Chondrocyte (in vitro differentiated cells): ENCODE measurements around the gene TPRG1. TPM values are rescaled to one million over a fixed set of nuclear protein-coding genes. Genes with fewer than 3 reads are reported as not detected.

Source experiments
- DNase-seq: peaks from one replicate; pipeline ENCODE4 v3.0.0; 2021; ENCODE audit warnings: mixed read lengths, low spot score
- H3K27ac Mint-ChIP-seq: one replicate; pipeline ENCODE4 v1.8.0; 2021; ENCODE audit warnings: mild to moderate bottlenecking, moderate library complexity, mixed read lengths; ENCODE audit not compliant: unreplicated experiment
- H3K27me3 Mint-ChIP-seq: 2 replicates; pipeline ENCODE4 v1.8.0; 2021; ENCODE audit warnings: low read depth, mixed read lengths
- H3K36me3 Mint-ChIP-seq: 2 replicates; pipeline ENCODE4 v1.8.0; 2021; ENCODE audit warnings: low read depth, mixed read lengths
- H3K4me1 Mint-ChIP-seq: 2 replicates; pipeline ENCODE4 v1.8.0; 2021; ENCODE audit warnings: low read depth, mild to moderate bottlenecking, mixed read lengths
- H3K4me3 Mint-ChIP-seq: one replicate; pipeline ENCODE4 v1.8.0; 2021; ENCODE audit warnings: mild to moderate bottlenecking, moderate library complexity, mixed read lengths; ENCODE audit not compliant: unreplicated experiment
- H3K9me3 Mint-ChIP-seq: 2 replicates; pipeline ENCODE4 v1.8.0; 2021; ENCODE audit warnings: low read depth, mixed read lengths
- CTCF ChIP-seq: fragments of 200-600 bp; sonication (generic); IDR thresholded peaks from 2 replicates; pipeline ENCODE4 v1.5.0; 2021; ENCODE audit warnings: antibody characterized with exemption, mild to moderate bottlenecking, moderate library complexity
- total RNA-seq: library from RNA; stranded (reverse); gene quantifications from 3 replicates; pipeline ENCODE4 v1.2.1, GENCODE V29; 2021

TPRG1 gene
- total RNA-seq, 1 donor from 2014 or later, result 1.3 TPM

- Mint-ChIP-seq H3K4me3 (no peak overlapping the region), H3K4me1 (no peaks in the 10 kb centered on the region), H3K36me3 (no peaks in the 10 kb centered on the region), H3K27me3 (no peaks in the 10 kb centered on the region), H3K9me3 (no peaks in the 10 kb centered on the region), H3K27ac (no peak overlapping the region)
- no peak for TF ChIP-seq CTCF
- DNase-seq, result no peak
These were observed 53.7 kb downstream of the TPRG1 start for GRCh38 chr3:189225431-189225830.

- no peak for DNase-seq
- Mint-ChIP-seq H3K9me3 (no peaks in the 10 kb centered on the region), H3K4me1 (no peaks in the 10 kb centered on the region), H3K27ac (no peak overlapping the region), H3K27me3 (no peaks in the 10 kb centered on the region), H3K4me3 (no peak overlapping the region), H3K36me3 (no peaks in the 10 kb centered on the region)
- TF ChIP-seq CTCF, result no peak
These were observed 55.5 kb downstream of the TPRG1 start for GRCh38 chr3:189227249-189227648.

- Mint-ChIP-seq H3K4me1 (no peaks in the 10 kb centered on the region), H3K36me3 (no peaks in the 10 kb centered on the region), H3K27me3 (no peaks in the 10 kb centered on the region), H3K9me3 (no peaks in the 10 kb centered on the region), H3K27ac (no peak overlapping the region), H3K4me3 (no peak overlapping the region)
- TF ChIP-seq CTCF, result no peak
- DNase-seq, result no peak
These were observed 57.5 kb downstream of the TPRG1 start for GRCh38 chr3:189229196-189229828.

GRCh38 chr3:189232790-189233189, 61.0 kb downstream of the TPRG1 start:
- peaks cover 2% of the 10 kb centered on the region for H3K36me3 Mint-ChIP-seq
- no peaks in the 10 kb centered on the region for H3K9me3 Mint-ChIP-seq
- H3K4me3 Mint-ChIP-seq, result no peak overlapping the region
- no peak for DNase-seq
- no peak for TF ChIP-seq CTCF
- peaks cover 8% of the 10 kb centered on the region for H3K27me3 Mint-ChIP-seq
- H3K27ac Mint-ChIP-seq, result no peak overlapping the region
- no peaks in the 10 kb centered on the region for H3K4me1 Mint-ChIP-seq

GRCh38 chr3:189233225-189233858, 61.6 kb downstream of the TPRG1 start:
- Mint-ChIP-seq H3K9me3 (no peaks in the 10 kb centered on the region), H3K36me3 (peaks cover 2% of the 10 kb centered on the region), H3K4me3 (no peak overlapping the region), H3K4me1 (no peaks in the 10 kb centered on the region), H3K27me3 (peaks cover 8% of the 10 kb centered on the region), H3K27ac (no peak overlapping the region)
- no peak for DNase-seq
- TF ChIP-seq CTCF, result peak; percentile 88
